ENCODE results near the gene KLF13.

Gene KLF13

DNA sequence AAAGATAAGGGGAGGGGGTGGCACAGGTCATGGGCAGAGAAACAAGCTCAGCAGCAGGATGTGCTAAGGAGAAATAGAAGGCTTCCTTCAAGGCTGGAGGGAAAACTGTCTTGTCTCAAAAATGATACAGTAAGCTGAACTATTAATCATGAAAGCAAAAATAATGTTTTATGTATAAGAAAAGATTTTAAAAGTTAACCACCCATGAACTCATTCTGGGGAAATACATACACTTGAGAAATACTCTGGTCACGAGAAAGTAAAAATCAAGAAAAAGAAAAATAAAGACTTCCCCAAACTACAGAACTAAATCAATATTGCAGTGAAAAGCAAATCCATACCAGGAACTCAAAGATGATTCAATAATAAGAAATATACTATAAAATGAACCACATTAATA is 80.7 kb downstream of the KLF13 start:
- TF ChIP-seq SPI1 (IDR thresholded peaks at IDR 0.05; ENCODE audit: low read depth, low read length) (no peak), TAF1 (IDR thresholded peaks at IDR 0.05; ENCODE audit: low read depth, low read length) (no peak), POLR2AphosphoS5 (IDR thresholded peaks at IDR 0.05; ENCODE audit: low read depth, low read length) (no peak), POU2F2 (IDR thresholded peaks at IDR 0.05; ENCODE audit: low read depth, low read length) (no peak), PAX5 (IDR thresholded peaks at IDR 0.05; ENCODE audit: insufficient read depth, low read length, severe bottlenecking) (no peak), POLR2A (IDR thresholded peaks at IDR 0.05; ENCODE audit: low read depth, low read length) (no peak)
- FAIRE-seq (no peak), DNase-seq (ENCODE audit: insufficient read length, low spot score) (no peak)

DNA sequence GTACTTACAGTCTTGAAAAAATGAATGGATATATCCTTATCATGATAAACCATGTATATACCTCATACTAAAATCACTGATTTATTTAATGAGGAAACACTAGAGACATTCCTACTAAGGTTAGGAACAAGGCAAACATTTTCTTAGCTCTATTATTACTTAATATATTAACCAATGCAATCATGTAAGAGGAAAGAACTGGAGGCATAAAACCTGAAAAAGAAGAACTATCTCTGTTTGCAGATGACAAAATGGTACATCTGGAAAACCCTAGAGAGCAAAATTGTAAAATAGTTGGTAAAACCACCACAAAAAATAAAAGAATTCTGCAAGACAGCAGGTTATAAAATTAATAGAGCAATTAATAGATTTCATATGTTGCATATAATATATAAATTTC is 81.2 kb downstream of the KLF13 start:
- no peak for TF ChIP-seq POLR2AphosphoS5 (IDR thresholded peaks at IDR 0.05; ENCODE audit: low read depth, low read length)
- TF ChIP-seq TAF1 (IDR thresholded peaks at IDR 0.05; ENCODE audit: low read depth, low read length) = no peak
- DNase-seq (ENCODE audit: insufficient read length, low spot score) (no peak), FAIRE-seq (no peak)

DNA sequence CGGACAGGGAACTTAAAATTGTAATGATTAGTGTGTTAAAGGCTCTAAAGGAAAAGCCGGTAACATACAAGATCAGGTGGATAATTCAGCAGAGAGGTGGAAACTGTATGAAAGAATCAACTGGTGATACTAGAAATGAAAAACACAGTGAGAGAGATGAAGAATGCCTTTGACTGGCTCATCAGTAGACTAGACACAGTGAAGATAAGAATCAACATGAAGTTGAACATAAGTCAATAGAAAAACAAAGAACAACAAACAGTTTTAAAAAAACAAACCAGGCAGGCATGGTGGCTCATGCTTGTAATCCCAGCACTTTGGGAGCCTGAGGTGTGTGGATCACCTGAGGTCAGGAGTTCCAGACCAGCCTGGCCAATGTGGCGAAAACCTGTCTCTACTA is 82.1 kb downstream of the KLF13 start:
- TF ChIP-seq POLR2A (IDR thresholded peaks at IDR 0.05; ENCODE audit: low read depth, low read length) (no peak), POU2F2 (IDR thresholded peaks at IDR 0.05; ENCODE audit: low read depth, low read length) (no peak), TAF1 (IDR thresholded peaks at IDR 0.05; ENCODE audit: low read depth, low read length) (no peak), SPI1 (IDR thresholded peaks at IDR 0.05; ENCODE audit: low read depth, low read length) (no peak), POLR2AphosphoS5 (IDR thresholded peaks at IDR 0.05; ENCODE audit: low read depth, low read length) (no peak), PAX5 (IDR thresholded peaks at IDR 0.05; ENCODE audit: insufficient read depth, low read length, severe bottlenecking) (no peak)
- DNase-seq (ENCODE audit: insufficient read length, low spot score) (no peak), FAIRE-seq (no peak)

DNA sequence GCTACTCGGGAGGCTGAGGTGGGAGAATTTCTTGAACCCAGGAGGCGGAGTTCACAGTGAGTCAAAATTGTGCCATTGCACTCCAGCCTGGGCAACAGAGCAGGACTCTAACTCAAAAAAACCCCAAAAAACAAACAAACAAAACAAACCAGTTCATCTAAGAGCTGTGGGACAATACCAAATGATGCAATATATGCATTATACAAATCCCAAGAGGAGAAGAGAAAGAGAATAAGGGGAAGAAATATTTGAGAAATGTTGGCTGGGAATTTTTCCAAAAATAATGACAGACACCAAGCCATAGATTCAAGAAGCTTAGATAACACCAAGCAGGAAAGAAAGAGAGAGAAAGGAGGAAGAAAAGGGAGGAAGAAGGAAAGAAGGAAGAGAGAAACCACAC is 82.5 kb downstream of the KLF13 start:
- TF ChIP-seq POLR2A (IDR thresholded peaks at IDR 0.05; ENCODE audit: low read depth, low read length) (no peak), POLR2AphosphoS5 (IDR thresholded peaks at IDR 0.05; ENCODE audit: low read depth, low read length) (no peak), POU2F2 (IDR thresholded peaks at IDR 0.05; ENCODE audit: low read depth, low read length) (no peak)
- FAIRE-seq (no peak), DNase-seq (ENCODE audit: insufficient read length, low spot score) (no peak)

DNA sequence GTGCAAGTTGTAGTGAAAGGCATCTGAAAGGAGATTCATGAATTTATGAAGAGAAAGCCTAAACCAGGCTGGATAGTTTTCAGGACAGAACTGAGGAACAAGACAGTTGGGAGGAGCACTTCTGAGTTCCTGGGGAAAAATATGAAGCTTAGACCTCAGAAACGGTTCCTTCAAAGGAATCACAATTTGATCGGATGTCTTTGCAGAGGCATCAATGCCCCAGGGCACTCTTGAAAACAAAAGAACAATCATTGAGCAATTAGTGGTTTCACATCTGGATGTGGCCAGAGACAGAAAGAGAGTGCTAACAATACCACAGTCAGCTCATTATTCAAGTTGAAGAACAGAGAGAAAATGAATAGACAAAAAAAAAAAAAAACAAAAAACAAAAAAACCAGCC is 86.2 kb downstream of the KLF13 start:
- TF ChIP-seq POU2F2 (IDR thresholded peaks at IDR 0.05; ENCODE audit: low read depth, low read length) = no peak
- no peak for TF ChIP-seq TAF1 (IDR thresholded peaks at IDR 0.05; ENCODE audit: low read depth, low read length)
- TF ChIP-seq SPI1 (IDR thresholded peaks at IDR 0.05; ENCODE audit: low read depth, low read length) = no peak
- DNase-seq (ENCODE audit: insufficient read length, low spot score) (no peak), FAIRE-seq (no peak)

DNA sequence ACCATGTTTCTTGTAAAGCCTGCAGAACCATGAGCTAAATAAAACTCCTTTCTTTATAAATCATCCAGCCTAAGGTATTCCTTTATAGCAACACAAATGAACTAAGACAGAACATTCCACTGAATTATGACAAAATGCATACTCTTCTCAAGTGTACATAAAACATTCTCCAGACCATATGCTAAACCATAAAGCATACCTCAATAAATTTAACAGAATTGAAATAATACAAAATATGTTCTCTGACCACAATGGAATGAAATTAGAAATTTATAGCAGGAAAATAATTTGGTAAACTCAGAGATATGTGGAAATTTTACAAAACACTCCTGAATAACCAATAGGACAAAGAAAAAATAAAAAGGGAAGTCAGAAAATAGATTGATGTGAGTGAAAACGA is 88.6 kb downstream of the KLF13 start:
- DNase-seq (ENCODE audit: insufficient read length, low spot score) (no peak), FAIRE-seq (no peak)
- no peak for TF ChIP-seq POU2F2 (IDR thresholded peaks at IDR 0.05; ENCODE audit: low read depth, low read length)
- TF ChIP-seq POLR2A (IDR thresholded peaks at IDR 0.05; ENCODE audit: low read depth, low read length) = no peak
- TF ChIP-seq SPI1 (IDR thresholded peaks at IDR 0.05; ENCODE audit: low read depth, low read length) = no peak
- no peak for TF ChIP-seq TAF1 (IDR thresholded peaks at IDR 0.05; ENCODE audit: low read depth, low read length)
- TF ChIP-seq PAX5 (IDR thresholded peaks at IDR 0.05; ENCODE audit: insufficient read depth, low read length, severe bottlenecking) = no peak
- TF ChIP-seq POLR2AphosphoS5 (IDR thresholded peaks at IDR 0.05; ENCODE audit: low read depth, low read length) = no peak

DNA sequence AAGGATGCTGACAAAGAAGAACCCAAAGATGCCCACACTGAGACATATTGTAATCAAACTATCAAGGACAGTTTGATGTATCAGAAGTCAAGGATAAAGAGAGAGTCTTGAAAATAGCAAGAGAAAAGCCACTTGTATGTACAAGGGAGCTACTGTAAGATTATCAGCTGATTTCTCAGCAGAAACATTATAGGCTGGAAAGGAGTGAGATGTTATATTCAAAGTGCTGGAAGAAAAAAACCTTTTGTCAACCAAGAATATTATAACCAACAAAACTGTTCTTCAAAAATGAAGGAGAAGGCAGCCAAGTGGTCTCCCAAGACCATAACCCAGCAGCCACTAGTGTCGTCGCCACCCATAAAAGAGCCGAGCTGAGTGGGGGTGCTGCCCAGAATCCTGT is 93.2 kb downstream of the KLF13 start:
- FAIRE-seq (no peak), DNase-seq (ENCODE audit: insufficient read length, low spot score) (no peak)
- TF ChIP-seq PAX5 (IDR thresholded peaks at IDR 0.05; ENCODE audit: insufficient read depth, low read length, severe bottlenecking) (no peak), POLR2AphosphoS5 (IDR thresholded peaks at IDR 0.05; ENCODE audit: low read depth, low read length) (no peak), SPI1 (IDR thresholded peaks at IDR 0.05; ENCODE audit: low read depth, low read length) (no peak), TAF1 (IDR thresholded peaks at IDR 0.05; ENCODE audit: low read depth, low read length) (no peak), POLR2A (IDR thresholded peaks at IDR 0.05; ENCODE audit: low read depth, low read length) (no peak), POU2F2 (IDR thresholded peaks at IDR 0.05; ENCODE audit: low read depth, low read length) (no peak)

DNA sequence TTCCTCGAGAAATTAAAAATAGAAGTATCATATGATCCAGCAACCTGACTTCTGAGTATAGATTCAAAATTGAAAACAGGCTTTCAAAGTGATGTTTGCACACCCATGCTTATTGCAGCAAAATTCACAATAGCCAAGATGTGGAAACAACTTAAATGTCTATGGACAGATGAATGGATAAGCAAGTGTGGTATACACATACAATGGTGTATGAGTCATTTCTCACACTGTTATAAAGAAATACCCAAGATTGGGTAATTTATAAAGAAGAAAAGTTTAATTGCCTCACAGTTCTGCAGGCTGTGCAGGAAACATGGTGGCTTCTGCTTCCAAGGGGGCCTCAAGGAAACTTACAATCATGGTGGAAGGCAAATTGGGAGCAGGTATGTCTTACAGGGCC is 100.8 kb downstream of the KLF13 start:
- FAIRE-seq = no peak
- DNase-seq (ENCODE audit: insufficient read length, low spot score) = no peak
- no peak for TF ChIP-seq TAF1 (IDR thresholded peaks at IDR 0.05; ENCODE audit: low read depth, low read length)
- no peak for TF ChIP-seq POU2F2 (IDR thresholded peaks at IDR 0.05; ENCODE audit: low read depth, low read length)
- TF ChIP-seq PAX5 (IDR thresholded peaks at IDR 0.05; ENCODE audit: insufficient read depth, low read length, severe bottlenecking) = no peak
- TF ChIP-seq SPI1 (IDR thresholded peaks at IDR 0.05; ENCODE audit: low read depth, low read length) = no peak
- no peak for TF ChIP-seq POLR2AphosphoS5 (IDR thresholded peaks at IDR 0.05; ENCODE audit: low read depth, low read length)
- no peak for TF ChIP-seq POLR2A (IDR thresholded peaks at IDR 0.05; ENCODE audit: low read depth, low read length)
